Umbilical cord (tissue), 2 donors: ENCODE data around the gene NELFB. TPM values are rescaled to one million over a fixed set of nuclear protein-coding genes. Genes with fewer than 3 reads are reported as not detected.
A peak's percentile ranks its signal among the peaks of the same experiment; 100 is the strongest.

Experiments
- DNase-seq: peaks from one replicate; pipeline ENCODE4 v3.0.0-alpha.2; 2015; ENCODE audit warnings: low spot score
- total RNA-seq: library from RNA; depleted of rRNA; stranded (reverse); fragments of >200 nt; gene quantifications from one replicate; pipeline ENCODE4 v1.2.3, GENCODE V29; 2014; ENCODE audit warnings: low replicate concordance; ENCODE audit not compliant: insufficient read depth

Gene NELFB
- total RNA-seq, 1 donor from 2014 or later = 18.8 TPM

DNA sequence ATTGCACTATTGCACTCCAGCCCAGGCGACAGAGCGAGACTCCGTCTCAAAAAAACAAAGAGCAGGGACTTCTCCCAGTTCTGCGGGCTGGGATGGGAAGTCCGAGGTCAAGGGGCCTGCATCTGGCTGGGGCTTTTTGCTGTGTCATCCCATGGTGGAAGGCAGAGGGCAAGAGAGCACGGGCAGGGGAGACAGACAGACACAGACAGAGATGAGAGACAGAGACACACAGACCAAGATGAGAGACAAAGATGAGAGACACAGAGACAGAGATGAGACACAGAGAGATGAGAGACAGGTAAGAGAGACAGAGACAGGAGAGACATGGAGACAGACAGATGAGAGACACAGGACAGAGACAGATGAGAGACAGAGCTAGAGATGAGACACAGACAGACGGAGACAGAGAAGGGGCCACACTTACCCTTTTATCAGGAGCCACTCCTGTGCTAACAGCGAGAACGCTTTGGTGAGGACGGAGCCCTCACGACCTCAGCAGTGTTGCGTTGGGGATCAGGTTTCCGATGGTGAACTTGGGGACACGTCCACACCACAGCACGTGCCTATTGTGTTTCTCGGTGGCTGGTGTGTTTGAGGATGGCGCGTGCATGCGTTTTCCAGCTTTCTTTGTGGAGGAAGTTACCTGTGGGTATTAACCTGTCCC is 13.5 kb downstream of the NELFB start:
- DNase-seq = no peak

DNA sequence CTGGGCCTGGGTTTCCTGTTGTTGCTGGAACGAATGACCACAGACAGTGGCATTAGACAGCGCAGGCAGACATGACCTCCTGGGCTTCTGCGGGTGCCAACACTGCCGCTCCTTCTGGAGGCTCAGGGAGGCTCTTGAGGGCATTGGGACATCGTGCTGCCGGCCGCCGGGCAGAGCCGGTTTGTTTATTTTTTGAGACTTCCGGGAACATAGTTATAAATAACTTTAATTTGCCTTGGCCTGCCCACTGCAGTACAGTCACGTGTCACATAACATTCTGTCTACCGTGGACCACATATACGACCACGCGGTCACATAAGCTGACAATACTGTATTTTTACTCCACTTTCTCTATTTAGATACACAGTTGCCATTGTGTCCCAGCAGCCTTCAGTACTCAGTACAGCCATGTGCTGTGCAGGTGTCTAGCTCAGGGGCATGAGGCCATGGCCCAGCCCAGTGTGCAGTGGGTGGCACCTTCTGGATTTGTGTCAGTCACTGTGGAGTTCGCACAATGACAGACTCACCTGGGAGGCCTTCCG is 14.2 kb downstream of the NELFB start:
- no peak for DNase-seq

DNA sequence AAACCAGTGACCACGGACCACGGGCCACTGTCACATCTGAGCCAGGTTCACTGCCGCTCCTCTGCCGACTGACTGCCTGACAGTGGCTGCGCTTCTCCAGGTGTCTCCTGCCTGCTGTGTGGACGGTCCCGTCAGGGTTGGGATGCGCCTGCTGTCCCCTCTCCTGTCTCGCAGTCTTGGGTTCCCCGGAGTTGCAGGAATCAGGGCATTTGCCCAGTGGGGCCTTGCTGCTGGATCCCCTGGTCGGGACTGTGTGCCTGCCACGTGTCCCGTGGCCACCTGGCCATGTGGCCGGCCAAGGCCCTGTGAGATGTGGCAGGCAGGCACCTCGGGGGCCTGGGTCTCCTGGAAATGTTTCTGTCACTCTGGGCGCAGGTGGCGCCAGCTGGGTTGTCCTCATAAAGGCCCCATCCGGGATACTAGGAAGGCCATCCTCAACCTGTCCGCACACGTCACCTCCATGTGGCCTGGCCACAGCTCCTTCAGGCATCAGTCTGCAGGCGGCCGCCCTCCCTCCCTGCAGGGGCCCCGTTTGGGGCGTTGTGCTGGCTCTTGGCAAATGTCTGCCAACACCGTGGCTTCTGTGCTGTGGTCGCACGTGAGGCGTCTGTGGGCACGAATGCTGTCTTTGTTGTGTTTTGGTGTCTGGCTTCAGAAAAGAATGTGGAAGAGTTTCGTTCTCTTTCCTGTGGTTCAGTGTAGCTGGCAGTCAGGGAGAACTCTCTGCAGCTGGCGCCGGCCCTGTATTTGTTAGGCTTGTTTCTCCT is 16.0 kb downstream of the NELFB start:
- no peak for DNase-seq

DNA sequence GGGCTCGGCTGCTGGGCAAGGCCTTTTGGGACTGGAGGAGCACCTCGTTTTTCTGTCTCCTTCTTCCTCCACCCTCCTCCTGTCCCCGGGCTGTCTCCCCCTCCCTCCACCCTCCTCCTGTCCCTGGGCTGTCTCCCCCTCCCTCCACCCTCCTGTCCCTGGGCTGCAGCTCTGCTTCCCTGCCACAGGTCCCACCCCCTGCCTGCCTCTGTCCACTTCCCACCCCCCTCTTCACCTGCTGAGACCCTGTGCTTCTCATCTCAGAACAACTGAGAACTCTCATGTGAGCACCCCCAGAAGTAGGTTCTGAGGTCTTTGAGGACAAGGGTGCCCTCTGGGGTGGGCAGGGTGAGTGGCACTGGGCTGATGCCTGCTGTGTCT is 16.6 kb downstream of the NELFB start:
- no peak for DNase-seq

DNA sequence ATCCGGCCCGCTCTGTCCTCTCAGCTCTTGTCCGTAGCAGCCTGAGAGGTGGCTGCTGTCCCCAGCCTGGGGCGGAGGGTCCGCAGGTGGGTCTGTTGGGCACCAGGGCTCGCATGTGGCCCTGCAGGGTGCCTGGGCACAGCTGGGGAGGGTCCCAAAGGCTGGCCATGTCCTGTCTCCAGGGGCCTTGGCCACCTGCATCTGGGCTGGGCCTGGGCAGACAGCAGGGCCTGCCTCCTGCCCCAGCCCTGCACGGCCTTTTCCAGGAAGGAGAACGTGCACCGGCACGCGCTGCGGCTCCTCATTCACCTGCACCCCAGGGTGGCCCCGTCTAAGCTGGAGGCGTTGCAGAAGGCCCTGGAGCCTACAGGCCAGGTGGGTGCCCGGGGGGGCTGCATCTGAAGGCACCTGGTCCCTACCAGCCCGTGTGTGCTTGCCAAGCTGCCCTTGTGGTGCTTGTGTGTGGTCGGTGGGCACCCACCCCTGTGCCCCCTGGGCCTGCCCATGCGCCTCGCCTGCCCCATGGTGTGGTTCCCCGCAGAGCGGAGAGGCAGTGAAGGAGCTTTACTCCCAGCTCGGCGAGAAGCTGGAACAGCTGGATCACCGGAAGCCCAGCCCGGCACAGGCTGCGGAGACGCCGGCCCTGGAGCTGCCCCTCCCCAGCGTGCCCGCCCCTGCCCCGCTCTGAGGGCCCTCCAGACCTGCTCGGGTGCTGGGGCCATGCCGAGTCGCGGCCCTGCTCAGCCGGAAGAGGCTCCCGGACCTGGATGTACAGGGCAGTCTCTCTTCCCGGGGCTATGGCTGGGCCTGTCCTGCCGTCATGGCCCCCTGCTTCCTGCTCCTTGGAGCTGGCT is 17.3 kb downstream of the NELFB start:
- DNase-seq = no peak

DNA sequence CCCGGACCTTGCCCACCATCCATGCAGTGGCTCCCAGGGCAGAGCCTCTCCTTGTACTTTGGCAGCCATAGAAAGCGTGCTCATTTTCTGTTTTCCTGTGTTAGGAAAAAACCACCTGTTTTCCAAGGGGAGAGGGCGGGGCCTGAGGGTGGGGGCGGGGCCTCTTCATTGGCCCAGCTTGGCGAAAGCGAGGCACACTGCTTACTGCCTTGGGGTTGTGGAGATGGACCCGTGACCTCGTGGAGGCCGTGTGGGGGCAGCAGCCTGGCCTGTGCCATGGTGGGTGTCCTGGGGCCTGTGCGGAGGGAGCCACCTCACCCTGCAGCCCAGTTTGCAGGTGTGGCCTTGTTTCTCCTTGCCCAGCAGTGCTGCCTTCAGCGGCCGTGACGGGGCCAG is 18.0 kb downstream of the NELFB start:
- no peak for DNase-seq

DNA sequence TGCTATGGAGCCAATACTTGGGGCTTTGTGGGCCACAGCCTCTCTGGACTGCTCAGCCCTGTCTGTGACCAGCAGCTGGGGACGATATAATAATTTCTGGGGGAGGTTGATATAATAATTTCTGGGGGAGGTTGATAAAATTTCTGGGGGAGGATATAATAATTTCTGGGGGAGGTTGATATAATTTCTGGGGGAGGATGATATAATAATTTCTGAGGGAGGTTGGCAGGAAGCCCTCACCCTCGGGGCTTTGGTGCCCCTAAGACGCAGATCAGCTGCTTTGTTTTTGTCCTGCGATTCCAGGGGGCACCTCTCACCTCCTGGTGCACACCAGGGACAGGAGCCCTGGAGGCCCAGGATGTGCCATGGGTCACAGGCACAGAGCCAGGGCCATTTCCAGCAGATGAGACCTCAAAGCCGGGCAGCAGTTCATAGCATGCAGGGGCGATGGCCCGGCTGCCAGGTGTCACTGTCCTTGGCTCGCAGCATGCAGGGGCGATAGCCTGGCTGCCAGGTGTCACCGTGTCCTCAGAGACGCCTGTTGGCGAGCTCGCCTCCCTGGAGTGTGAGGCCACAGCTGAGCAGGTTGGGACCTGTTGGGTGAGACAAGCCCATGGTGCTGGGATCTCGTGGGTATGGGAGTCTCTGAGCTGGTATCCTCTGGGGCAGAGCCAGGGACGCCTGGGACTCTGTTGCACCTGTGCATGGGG is 18.6 kb downstream of the NELFB start:
- DNase-seq = no peak

DNA sequence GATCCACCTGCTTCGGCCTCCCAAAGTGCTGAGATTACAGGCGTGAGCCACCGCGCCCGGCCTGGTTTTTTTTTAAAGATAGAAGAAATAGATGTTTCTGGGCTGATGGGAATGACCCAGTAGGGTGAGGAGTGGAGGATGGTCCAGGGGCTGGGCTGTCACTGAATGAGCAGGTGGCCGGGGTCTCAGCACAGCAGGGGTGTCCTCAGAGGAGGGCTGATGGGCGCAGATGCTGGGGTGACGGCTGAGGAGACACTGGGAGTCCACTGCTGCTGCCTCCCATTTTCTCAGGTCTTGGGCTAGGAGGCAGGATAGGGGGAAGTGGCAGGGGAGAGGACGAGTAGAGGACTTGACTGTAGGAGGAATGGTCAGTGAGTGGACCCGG is 20.1 kb downstream of the NELFB start:
- DNase-seq = no peak

DNA sequence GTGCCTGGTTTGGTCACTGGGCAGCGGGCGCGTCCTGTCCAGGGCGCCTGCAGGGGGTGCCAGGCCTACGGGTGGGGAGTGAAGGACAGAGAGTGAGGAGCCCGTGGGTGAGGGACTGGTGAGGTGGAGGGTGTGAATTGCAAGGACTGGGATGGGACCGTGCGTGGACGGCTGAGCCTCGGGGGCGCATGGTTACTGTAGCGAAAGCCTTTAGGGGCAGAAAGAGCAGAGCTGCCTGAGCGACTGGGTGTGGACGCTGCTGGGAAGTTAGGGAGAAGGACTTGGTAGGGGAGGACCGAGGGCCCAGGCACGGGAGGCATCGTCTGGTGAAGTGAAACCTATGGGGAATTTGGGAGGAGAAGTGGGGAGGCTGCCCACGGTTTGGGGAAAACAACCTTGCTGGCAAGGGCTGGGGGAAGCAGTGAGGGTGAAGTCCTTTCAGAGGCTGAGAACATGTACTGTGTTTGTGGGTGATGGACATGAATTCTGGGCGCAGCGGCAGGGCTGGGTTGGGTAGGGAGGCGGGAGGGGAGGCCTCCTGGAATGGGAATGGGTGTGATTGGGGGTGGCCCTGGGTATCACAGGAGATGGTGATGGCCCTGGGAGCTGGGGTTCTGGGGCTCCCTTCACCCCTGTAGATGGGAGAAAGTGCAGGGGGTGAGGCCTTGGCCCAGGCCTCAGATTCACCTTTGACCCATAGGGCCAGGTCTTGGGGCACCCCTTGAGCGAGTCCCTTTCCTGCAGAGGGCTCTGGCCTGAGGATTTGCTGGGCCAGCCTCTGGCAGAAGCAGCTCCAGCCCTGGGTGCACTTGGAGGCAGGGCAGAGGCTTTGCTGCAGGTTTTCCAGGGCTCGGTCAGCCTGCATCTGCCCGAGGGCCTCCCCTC is 20.7 kb downstream of the NELFB start:
- DNase-seq = no peak

DNA sequence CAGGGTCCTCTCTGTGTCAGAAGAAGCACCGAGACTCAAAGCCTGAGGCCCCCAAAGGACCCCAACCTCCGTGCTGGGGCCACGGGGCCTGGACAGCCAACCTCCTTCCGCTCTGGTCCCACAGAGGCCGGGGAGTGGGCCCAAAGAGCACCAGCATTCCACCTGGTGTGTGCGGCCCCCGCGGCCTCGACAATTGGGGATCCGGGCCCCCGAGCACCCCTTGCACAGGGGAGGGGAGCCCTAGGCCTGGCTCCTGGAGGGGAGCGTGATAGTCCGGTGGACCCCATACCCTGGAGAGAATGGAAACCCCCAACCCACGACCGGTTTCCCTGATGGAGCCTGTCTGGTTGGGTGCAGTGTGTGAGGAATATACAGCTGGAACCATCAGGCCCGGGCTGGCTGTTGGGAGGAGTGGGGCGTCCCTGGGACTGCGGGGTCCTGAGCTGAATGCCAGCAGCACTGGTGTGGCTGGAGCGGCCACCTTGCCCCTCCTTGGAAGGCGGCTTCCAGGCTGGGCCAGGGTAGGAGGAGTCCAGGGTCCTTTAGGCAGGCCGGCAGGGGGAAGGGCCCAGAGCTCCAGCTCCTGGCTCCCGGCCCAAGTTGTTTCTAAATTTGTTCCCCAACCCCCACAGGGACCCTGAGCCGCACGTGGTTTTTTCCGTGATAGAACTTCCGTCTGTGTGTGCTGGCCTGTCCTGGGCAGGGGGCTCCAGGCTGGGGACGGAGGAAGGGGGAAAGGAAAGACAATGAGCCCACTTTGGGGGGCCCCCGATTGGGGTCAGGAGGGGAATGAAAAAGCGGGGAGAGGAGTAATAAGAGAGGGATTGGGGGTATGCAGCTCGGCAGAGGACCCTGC is 21.6 kb downstream of the NELFB start:
- peak; percentile 70 for DNase-seq

DNA sequence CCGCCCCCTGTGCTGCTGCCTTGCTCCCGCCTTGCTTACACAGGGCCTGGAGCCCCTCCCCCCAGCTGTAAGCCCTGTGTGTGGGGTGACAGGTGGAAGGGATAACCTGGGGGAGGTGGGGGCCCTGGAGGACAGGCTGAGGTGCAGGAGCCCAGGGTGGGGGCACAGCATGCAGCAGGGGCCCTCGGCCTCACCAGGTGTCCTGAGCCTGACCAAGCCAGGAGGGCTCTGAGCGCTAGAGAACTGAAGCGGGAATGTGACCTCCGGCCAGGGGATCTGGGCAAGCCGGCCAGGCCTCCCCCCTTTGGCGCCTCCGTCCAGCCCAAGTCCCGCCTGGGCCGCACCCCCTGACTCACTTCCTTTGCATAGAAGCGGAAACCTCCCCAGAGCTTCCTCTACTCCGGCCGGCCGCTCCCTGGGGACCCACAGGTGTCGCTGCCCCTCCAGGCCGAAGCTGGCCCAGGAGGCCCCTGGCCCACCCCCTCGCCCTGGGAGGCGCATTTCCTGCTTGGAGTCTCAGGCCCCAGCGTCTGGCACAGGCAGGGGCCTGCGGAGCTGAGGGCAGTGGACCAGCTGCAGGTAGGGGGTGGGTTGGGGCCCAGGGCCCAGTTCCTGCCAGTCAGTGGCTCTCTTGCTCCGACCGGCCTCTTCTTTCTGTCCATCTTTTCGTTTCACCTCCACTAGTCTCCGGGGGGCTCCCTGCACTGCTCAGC is 22.4 kb downstream of the NELFB start, which contains the start of gene TOR4A:
Gene TOR4A (plus strand): TSS at position 398 of the 713 bp plus-strand sequence. CDS start 964 bp downstream, outside the sequence.
- peak; percentile 74 for DNase-seq

DNA sequence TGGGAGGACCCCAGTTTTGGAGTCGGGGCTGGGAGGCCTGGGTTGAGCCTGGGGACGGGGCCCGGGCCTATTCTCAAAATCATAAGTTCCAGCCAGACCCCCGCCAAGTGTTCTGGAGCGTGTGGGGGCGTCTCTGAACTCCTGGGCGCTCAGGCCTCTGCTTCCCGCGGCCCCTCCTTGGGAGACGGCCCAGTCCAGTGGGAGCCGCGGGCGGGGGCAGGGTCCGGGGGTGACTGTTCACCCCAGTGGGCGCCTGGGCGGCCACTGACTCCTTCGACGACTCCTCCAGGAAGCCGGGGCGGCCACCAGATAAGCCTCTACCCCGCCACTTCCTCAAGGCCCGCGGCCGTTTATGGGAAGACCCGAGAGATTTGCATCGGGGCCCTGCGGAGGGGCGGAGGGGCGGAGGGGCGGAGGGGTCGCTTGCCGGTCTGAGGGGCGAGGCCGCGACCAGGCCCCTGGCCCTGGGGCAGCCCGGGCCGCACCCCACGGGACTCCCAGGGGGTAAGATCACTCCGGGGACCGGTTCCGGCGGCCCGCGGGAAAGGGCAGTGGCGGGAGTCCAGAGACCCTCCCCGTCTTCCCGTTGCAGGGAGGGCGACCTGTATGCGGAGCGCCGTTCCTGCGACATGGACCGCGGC is 23.1 kb downstream of the NELFB start:
- DNase-seq = no peak

DNA sequence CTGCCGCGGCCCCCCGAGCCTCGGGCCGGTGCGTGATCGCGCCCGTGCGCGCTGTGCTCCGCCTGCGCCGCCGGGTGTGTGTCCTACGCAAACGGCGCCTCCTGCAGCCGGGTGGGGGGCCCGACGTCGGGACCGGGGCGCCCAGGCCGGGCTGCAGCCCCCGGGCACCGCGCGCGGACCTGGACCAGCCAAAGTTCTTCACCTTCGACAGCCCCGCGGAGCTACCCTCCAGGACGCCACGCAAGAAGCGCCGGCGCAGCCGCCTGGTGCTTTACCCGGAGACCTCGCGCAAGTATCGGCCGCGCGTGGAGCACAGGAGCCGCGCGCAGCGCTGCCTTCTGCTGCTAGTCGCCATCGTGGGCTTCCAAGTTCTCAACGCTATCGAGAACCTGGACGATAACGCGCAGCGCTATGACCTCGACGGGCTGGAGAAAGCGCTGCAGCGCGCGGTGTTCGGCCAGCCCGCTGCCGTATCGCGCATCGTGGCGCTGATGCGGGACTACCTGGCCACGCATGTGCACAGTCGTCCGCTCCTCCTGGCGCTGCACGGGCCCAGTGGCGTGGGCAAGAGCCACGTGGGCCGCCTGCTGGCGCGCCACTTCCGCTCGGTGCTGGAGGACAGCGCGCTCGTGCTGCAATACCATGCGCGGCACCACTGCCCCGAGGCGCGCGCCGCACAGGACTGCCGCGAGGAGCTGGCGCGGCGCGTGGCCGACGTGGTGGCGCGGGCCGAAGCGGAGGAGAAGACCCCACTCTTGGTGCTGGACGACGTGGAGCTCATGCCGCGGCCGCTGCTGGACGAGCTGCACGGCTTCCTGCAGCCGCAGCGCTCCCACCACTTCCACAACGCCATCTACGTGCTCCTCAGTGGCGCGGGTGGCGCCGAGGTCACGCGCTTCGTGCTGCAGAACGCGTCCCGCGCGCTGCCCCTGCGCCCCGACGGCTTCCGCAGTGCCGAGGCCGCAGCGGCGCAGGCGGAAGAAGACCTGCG is 23.9 kb downstream of the NELFB start:
- no peak for DNase-seq

DNA sequence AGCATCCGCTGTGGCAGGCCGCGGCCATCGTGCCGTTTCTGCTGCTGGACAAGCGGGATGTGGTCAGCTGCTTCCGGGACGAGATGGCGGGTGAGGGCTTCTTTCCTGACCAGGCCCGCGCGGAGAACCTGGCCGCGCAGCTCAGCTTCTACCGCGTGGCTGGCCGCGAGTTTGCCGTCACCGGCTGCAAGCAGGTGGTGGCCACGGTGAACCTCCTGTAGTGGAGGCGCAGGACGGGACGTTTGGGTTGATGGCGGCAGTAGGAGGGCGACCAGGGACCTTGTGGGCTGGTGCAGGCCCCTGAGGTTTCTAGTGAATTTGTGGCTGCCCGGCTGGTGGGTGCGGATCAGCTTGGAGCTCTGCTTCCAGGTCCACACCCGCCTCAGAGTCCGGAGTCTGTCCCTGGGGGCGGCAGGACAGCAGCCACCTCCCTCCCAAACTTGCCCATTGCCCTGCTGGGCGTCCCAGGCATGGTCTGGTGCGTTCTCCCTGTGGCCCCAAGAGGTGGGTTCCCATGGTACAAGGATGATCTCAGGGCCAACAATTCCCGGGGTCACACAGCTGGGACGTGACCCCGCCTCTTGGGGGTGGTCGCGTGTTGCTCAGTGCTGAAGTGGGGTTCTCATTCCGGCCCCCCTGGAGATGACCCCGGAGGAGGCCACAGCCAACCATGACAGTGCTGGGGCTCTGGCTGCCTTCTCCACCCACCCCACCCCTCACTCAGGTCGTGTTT is 24.8 kb downstream of the NELFB start:
- no peak for DNase-seq

DNA sequence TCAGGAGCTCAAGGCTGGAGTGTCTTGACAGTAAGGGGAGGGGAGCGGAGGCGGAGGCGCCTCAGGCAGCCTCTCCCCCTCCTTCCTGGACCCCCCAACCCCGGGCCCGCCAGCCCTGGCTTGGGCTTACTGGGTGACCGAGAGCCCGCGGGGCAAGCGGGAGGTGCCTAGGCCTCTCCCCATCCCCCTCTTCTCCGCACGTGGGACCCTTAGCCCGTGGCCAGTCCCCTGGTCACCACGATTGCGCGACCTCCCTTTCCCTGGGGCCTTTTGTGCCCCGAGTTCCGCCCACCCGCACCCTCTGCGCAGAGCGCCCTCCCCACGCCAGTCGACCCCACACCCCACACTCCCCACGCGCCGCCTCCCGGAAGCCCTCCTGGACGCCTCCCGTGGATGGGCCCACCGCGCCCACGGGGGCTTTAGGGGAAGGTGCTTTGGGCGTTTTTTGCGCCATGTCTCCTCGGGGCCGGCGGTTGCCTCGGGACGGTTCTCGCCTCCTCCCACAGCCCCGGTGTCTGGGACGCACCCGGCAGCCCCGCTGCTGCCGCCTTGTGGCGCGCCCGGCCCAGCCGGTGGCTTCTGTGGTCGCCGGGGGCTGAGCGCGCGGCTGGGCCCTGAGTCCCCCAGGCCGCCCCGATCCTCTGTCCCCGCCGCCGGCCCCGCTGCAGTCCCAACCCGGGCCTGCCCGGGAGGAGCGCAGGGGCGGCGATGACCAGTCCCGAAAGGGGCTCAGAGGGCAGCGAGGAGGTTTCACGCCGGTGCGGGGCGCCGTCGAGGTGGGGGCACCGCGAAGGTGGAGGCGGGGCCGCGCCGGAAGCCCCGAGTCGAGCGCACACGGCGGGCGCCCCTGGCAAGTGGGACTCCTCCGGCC is 25.6 kb downstream of the NELFB start:
- DNase-seq = no peak
